ENCODE measurements around the gene SCRT2. TPM values are rescaled to one million over a fixed set of nuclear protein-coding genes. Genes with fewer than 3 reads are reported as not detected.

Gene SCRT2
- total and polyA plus RNA-seq, 2 of the 8 experiments (the other 6 are each of a cell fraction or from before 2014, with no cell fraction given): 0.12 to 0.34 TPM

DNA sequence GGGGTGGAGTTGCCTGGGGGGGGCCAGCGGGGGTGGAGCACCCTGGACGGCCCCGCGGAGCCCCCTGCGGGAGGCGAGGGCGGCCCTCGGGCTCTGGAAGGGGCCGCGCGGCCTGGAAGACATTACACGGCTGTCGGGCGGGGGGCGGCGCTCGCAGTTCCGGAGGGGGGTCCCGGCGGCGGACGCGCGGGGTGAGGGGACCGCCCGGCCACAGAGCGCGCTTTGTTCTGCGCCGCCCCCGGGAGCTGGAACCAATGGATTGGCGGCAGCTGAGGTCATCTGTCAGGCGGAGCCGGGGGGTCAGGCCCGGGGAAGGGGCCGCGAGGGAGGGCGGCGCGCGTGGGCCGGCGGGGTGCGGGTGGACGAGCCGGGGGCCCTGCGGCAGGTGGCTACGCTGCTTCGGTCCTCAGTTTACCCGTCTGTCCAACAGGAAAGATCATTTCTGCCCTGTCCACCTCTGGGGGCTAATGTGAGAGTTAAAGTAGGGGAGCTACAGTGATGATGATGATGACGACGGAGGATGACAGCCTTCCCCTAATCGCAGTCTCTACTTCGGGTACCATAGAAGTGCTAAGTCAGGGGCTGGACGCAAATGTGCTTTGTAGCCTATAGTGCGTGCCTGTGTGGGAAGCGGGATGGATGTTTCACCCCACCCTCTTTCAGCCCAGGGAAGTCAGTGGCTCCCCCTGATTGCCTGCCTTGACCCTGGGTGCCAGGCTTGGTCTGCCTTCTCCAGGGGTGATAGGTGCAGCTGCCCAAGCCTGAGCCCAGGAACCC, 33.0 kb downstream of the SCRT2 start:
- no peak for FAIRE-seq
- CTCF ChIA-PET (ENCODE audit: partially characterized antibody): interaction anchor here (0.5 to 11.0 kb wide), 12 partner anchors 13 to 1956 kb away, joined by 3 to 157 read pairs (median 4); partner anchors contain the start of gene CSNK2A1

More for the DNA sequence above, 33.0 kb downstream of the SCRT2 start:
- no peak overlapping the region for H3K56ac ChIP-seq (replicated peaks; ENCODE audit: insufficient read length, low read depth, low read length)
- peak overlapping the region in 1 of 4 experiments; percentile 45; a peak in 1 of 8 replicates for H3K4me3 ChIP-seq (ENCODE audit: extremely low read depth in 1 of 4, insufficient read depth in 2 of 4, low read depth in 3 of 4, low read length in 4 of 4)
- H3K14ac ChIP-seq (ENCODE audit: insufficient read length): no peak overlapping the region
- no peaks in the 10 kb centered on the region for H3K79me2 ChIP-seq (ENCODE audit: control insufficient read depth in 1 of 2, insufficient read depth in 2 of 2, low read length in 2 of 2)
- H2BK120ac ChIP-seq (replicated peaks; ENCODE audit: low read depth, low read length): no peak overlapping the region
- H3K36me3 ChIP-seq (ENCODE audit: control insufficient read depth in 2 of 4, insufficient read depth in 4 of 4, low read length in 3 of 4): peaks cover 3 to 7% (median 4%) of the 10 kb centered on the region in 4 experiments; a peak in 6 of 8 replicates
- H3K27me3 ChIP-seq (replicated peaks in 1 of 4; ENCODE audit: control insufficient read depth in 3 of 4, extremely low read depth in 1 of 4, insufficient read depth in 3 of 4, low read length in 3 of 4): no peaks in the 10 kb centered on the region
- DNase-seq (ENCODE audit: low read depth in 1 of 2, low spot score in 2 of 2): no peak
- POLR2A ChIA-PET (ENCODE audit: partially characterized antibody): interaction anchor here (0.7 to 1.1 kb wide), 4 partner anchors 60 to 161 kb away, joined by 3 read pairs; no protein-coding TSS in a partner anchor
- H3K9ac ChIP-seq (replicated peaks in 1 of 4; ENCODE audit: extremely low read depth in 1 of 4, low read depth in 3 of 4, low read length in 3 of 4): no peak overlapping the region
- peaks cover 0 to 4% (median 1%) of the 10 kb centered on the region in 4 experiments; a peak in 2 of 7 replicates for H3K4me1 ChIP-seq (replicated peaks in 1 of 4; ENCODE audit: control insufficient read depth in 3 of 4, insufficient read depth in 4 of 4, low read length in 3 of 4)
- H2BK5ac ChIP-seq (ENCODE audit: low read depth, low read length): no peak overlapping the region
- H3K4me2 ChIP-seq (ENCODE audit: insufficient read depth in 1 of 2, low read depth in 2 of 2, low read length in 2 of 2): peak overlapping the region; percentile 4 to 36; a peak in 2 of 4 replicates
- H4K91ac ChIP-seq (replicated peaks; ENCODE audit: insufficient read length, low read length): no peak overlapping the region
- peak overlapping the region; percentile 41; the same call in 1 of the 2 replicates for H4K8ac ChIP-seq (ENCODE audit: extremely low read depth, insufficient read depth, low read length)
- no peak overlapping the region for H3K18ac ChIP-seq (ENCODE audit: extremely low read depth, low read length)
- H2AK5ac ChIP-seq (ENCODE audit: low read depth, low read length): no peak overlapping the region
- H3K27ac ChIP-seq (ENCODE audit: low read depth, low read length): no peak overlapping the region
- no peak overlapping the region for H2BK15ac ChIP-seq (ENCODE audit: low read length)
- no peak for TF ChIP-seq SIN3A (conservative IDR thresholded peaks at IDR 0.05 in 1 of 2, IDR thresholded peaks at IDR 0.05 in 1 of 2; ENCODE audit: low read depth in 1 of 2, low read length in 2 of 2)
- TF ChIP-seq, protein P1, sequence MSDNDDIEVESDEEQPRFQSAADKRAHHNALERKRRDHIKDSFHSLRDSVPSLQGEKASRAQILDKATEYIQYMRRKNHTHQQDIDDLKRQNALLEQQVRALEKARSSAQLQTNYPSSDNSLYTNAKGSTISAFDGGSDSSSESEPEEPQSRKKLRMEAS (IDR thresholded peaks at IDR 0.05): no peak
- TF ChIP-seq CREB1 (IDR thresholded peaks at IDR 0.05): 0 out of 2 replicates have a peak, but pooled peaks have one; percentile 51
- no peak overlapping the region for H3K23ac ChIP-seq (ENCODE audit: insufficient read length)
- no peaks in the 10 kb centered on the region for H3K9me3 ChIP-seq (ENCODE audit: insufficient read depth in 2 of 2, low read depth in 1 of 2, low read length in 1 of 2)
- H3K79me1 ChIP-seq (ENCODE audit: low read depth, low read length): no peaks in the 10 kb centered on the region
- 26% methylated on average over 22 of the region's 57 CpGs; no CpG with 5 or more reads in 1 of the 2 experiments for WGBS, 2 experiments (ENCODE audit: extremely low coverage in 1 of 2, insufficient coverage in 1 of 2, insufficient read length in 1 of 2, insufficient replicate concordance in 2 of 2, low coverage in 1 of 2, low lambda C conversion rate in 2 of 2, missing lambda C conversion rate in 1 of 2)
- H4K20me1 ChIP-seq (replicated peaks in 1 of 2; ENCODE audit: control insufficient read depth in 1 of 2, insufficient read depth in 2 of 2, low read length in 2 of 2): no peaks in the 10 kb centered on the region
- H2AFZ ChIP-seq (ENCODE audit: low read length): no peak overlapping the region
- no peak overlapping the region for H2BK20ac ChIP-seq (ENCODE audit: low read length)
- no peaks in the 10 kb centered on the region for H3K23me2 ChIP-seq (ENCODE audit: low read depth, low read length)
- H4K5ac ChIP-seq (ENCODE audit: insufficient read length, low read depth, low read length): no peak overlapping the region
- no peak overlapping the region for H2BK12ac ChIP-seq (ENCODE audit: low read depth, low read length)
- H3K4ac ChIP-seq (replicated peaks; ENCODE audit: insufficient read length, low read depth, low read length): no peak overlapping the region
